ENCODE measurements around the gene CTNND1. TPM values are rescaled to one million over a fixed set of nuclear protein-coding genes. Genes with fewer than 3 reads are reported as not detected.

The CTNND1 gene
- total and polyA plus RNA-seq, 8 donors: 187 to 301 (median 263) TPM

GRCh38 chr11:57741132-57742086, 20.2 kb upstream of the CTNND1 start, which contains the start of gene SELENOH:
TSS of gene SELENOH (plus strand) at chr11:57741491. CDS start at chr11:57741596, 105 bp downstream.
- peak within 1 kb of the TSS; percentile 90 to 93 for H3K27ac ChIP-seq
- intact Hi-C loops (cut with DNase I): no loop called here
- TF ChIP-seq, protein P1, sequence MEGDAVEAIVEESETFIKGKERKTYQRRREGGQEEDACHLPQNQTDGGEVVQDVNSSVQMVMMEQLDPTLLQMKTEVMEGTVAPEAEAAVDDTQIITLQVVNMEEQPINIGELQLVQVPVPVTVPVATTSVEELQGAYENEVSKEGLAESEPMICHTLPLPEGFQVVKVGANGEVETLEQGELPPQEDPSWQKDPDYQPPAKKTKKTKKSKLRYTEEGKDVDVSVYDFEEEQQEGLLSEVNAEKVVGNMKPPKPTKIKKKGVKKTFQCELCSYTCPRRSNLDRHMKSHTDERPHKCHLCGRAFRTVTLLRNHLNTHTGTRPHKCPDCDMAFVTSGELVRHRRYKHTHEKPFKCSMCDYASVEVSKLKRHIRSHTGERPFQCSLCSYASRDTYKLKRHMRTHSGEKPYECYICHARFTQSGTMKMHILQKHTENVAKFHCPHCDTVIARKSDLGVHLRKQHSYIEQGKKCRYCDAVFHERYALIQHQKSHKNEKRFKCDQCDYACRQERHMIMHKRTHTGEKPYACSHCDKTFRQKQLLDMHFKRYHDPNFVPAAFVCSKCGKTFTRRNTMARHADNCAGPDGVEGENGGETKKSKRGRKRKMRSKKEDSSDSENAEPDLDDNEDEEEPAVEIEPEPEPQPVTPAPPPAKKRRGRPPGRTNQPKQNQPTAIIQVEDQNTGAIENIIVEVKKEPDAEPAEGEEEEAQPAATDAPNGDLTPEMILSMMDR (IDR thresholded peaks at IDR 0.05): no peak
- no peaks in the 10 kb centered on the region for H3K9me3 ChIP-seq
- DNase-seq (peak; percentile 92 to 98 (median 98)), ATAC-seq (peak; percentile 99)
- peaks cover 6 to 26% of the 10 kb centered on the region in 2 donors for H3K4me1 ChIP-seq
- peak within 1 kb of the TSS; percentile 64 to 83 for H3K4me3 ChIP-seq
- no peaks in the 10 kb centered on the region for H3K27me3 ChIP-seq
- peaks cover 0 to 65% of the 10 kb centered on the region in 2 donors for H3K36me3 ChIP-seq

- TF ChIP-seq, protein P1 (IDR thresholded peaks at IDR 0.05): no peak
These were observed 19.5 kb upstream of the CTNND1 start for GRCh38 chr11:57742087-57742452.

DNA sequence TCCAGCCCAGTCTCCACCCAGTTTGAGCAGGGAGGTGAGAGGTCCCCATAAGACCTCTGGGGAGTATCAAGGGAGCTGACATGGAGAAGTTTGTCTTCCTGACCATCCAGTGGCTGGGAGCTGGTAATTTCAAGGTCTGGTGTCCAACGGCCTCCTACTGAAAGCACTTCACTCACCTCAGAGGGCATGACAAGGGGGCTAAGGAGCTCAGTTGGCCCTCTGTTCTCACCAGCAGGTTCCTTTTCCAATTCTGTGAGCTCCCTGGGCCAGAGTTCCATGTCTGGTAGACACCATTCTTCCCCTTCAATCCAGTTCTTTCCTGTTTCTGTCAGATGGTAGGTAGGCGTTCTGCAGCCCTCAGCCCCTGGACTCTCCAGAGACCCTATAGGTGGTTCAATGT, 17.2 kb upstream of the CTNND1 start:
- no peaks in the 10 kb centered on the region for H3K9me3 ChIP-seq
- H3K4me1 ChIP-seq: peaks cover 6 to 26% of the 10 kb centered on the region in 2 donors
- H3K27me3 ChIP-seq: no peaks in the 10 kb centered on the region
- intact Hi-C loops (cut with DNase I): no loop called here
- no peak overlapping the region for H3K4me3 ChIP-seq
- peaks cover 0 to 37% of the 10 kb centered on the region in 2 donors for H3K36me3 ChIP-seq
- H3K27ac ChIP-seq: no peak overlapping the region
- ATAC-seq (no peak), DNase-seq (no peak)
- TF ChIP-seq, protein P1 (IDR thresholded peaks at IDR 0.05): no peak

More at GRCh38 chr11:57742087-57742452, 19.5 kb upstream of the CTNND1 start:
- DNase-seq: peak in 1 of 4 donors; percentile 3
- no peak for ATAC-seq
- Histone ChIP-seq H3K27ac (peak overlapping the region; percentile 90 to 93), H3K36me3 (peaks cover 0 to 60% of the 10 kb centered on the region in 2 donors), H3K4me1 (peaks cover 6 to 26% of the 10 kb centered on the region in 2 donors), H3K9me3 (no peaks in the 10 kb centered on the region), H3K4me3 (peak overlapping the region; percentile 64 to 83), H3K27me3 (no peaks in the 10 kb centered on the region)
- intact Hi-C loops (cut with DNase I): no loop called here

GRCh38 chr11:57745206-57745605, 16.4 kb upstream of the CTNND1 start:
- intact Hi-C loops (cut with DNase I): no loop called here
- Histone ChIP-seq H3K4me3 (no peak overlapping the region), H3K27me3 (no peaks in the 10 kb centered on the region), H3K9me3 (no peaks in the 10 kb centered on the region), H3K36me3 (peaks cover 0 to 36% of the 10 kb centered on the region in 2 donors), H3K27ac (no peak overlapping the region), H3K4me1 (peaks cover 6 to 26% of the 10 kb centered on the region in 2 donors)
- DNase-seq (no peak), ATAC-seq (no peak)
- TF ChIP-seq, protein P1 (IDR thresholded peaks at IDR 0.05): no peak

GRCh38 chr11:57746920-57747319, 14.7 kb upstream of the CTNND1 start:
- Histone ChIP-seq H3K27ac (no peak overlapping the region), H3K4me1 (peaks cover 6 to 23% of the 10 kb centered on the region in 2 donors), H3K9me3 (no peaks in the 10 kb centered on the region), H3K36me3 (peaks cover 0 to 36% of the 10 kb centered on the region in 2 donors), H3K27me3 (no peaks in the 10 kb centered on the region), H3K4me3 (no peak overlapping the region)
- TF ChIP-seq, protein P1 (IDR thresholded peaks at IDR 0.05): no peak
- DNase-seq (no peak), ATAC-seq (no peak)
- intact Hi-C loops (cut with DNase I): no loop called here
